Neural cell (in vitro differentiated cells): Measurements from ENCODE around the gene SLC5A9.

Experiments used
- CTCF ChIP-seq: fragments of 450-650 bp; IDR thresholded peaks from 2 replicates; pipeline ENCODE4 v1.5.1; 2014; ENCODE audit warnings: antibody characterized with exemption, mild to moderate bottlenecking, moderate library complexity; ENCODE audit not compliant: poor library complexity, severe bottlenecking
- REST ChIP-seq: IDR thresholded peaks from 2 replicates; pipeline ENCODE4 v1.6.1; 2012; ENCODE audit warnings: borderline replicate concordance
- TAF1 ChIP-seq: IDR thresholded peaks from 2 replicates; pipeline ENCODE4 v1.6.1; 2012; ENCODE audit warnings: low read depth

DNA sequence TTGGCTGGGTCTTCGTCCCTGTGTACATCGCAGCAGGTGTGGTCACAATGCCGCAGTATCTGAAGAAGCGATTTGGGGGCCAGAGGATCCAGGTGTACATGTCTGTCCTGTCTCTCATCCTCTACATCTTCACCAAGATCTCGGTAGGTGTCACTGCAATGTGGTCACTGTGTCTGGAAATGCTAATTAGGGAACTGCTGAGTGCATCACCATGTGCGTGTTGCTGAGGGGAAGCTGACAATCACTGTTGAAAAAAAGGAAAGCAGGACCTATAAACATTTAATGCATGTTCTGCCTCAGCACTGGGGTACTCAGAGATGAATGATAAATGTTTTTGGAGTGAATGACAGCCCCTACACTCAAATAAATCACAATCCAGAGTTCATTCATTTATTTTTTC is 6.8 kb downstream of the SLC5A9 start:
- no peak for TF ChIP-seq CTCF
- TF ChIP-seq REST = no peak
- no peak for TF ChIP-seq TAF1
